K562 (cell line): ENCODE measurements around the gene FAM53B. TPM values are rescaled to one million over a fixed set of nuclear protein-coding genes. Genes with fewer than 3 reads are reported as not detected.

Experiments
- ATAC-seq: fragments of 200-7000 bp; cut with Tn5 transposase; 3 replicates; pipeline ENCODE4 v1.9.1; 2020; ENCODE audit warnings: moderate library complexity
- BruUV-seq: library from RNA; stranded (reverse); fragments of 400-500 nt; replicated peaks from 2 replicates; lab custom pipeline; 2021; lab: Mats Ljungman, UMichigan
- CTCF ChIA-PET: fragments of 300-600 bp; formaldehyde crosslinking; extraction: SDS; loops from one replicate; lab custom pipeline; 2021; ENCODE audit warnings: low intra/inter-chr PET ratio; lab: Yijun Ruan, JAX
- POLR2A ChIA-PET: fragments of 300-600, 350-650 bp; sonication (Branson Sonifier 250); formaldehyde crosslinking; extraction: SDS; loops from one replicate; lab custom pipeline; 2021; ENCODE audit warnings: antibody characterized with exemption, inconsistent platforms; lab: Yijun Ruan, JAX
- DNase-seq, 4 experiments: peaks; one replicate each; pipeline versions ENCODE4 v3.0.0 to v3.0.0-alpha.2; 2011 to 2018; ENCODE audit warnings: low spot score in 3 of 4, mixed read lengths in 3 of 4; ENCODE audit errors: extremely low read depth in 1 of 4
- FAIRE-seq: peaks from 2 replicates; lab custom pipeline; 2011; peaks lifted over from hg19 to GRCh38; lab: Jason Lieb, UNC
- H2AFZ ChIP-seq: 2 replicates; pipeline ENCODE4 v1.6.0; 2011; ENCODE audit warnings: low read depth, low read length, control low read depth, inconsistent platforms
- H3K27ac ChIP-seq: fragments of 200-600 bp; 3 replicates; pipeline ENCODE4 v1.8.0; 2011; ENCODE audit warnings: low read depth, mild to moderate bottlenecking, control low read depth, inconsistent platforms, low read length, moderate library complexity, mixed read lengths; ENCODE audit errors: extremely low read depth
- H3K27me3 ChIP-seq, 2 experiments: fragments of 300-600 bp in 1 of 2; 2 replicates in 1 of 2; 3 replicates in 1 of 2; pipeline versions ENCODE4 v1.6.0 to v1.8.0; 2011; ENCODE audit warnings: inconsistent platforms in 2 of 2, low read length in 2 of 2, mild to moderate bottlenecking in 1 of 2, mixed read lengths in 1 of 2, moderate library complexity in 1 of 2; ENCODE audit not compliant: control insufficient read depth in 2 of 2, insufficient read depth in 2 of 2
- H3K36me3 ChIP-seq: fragments of 300-600 bp; 3 replicates; pipeline ENCODE4 v1.8.0; 2011; ENCODE audit warnings: mild to moderate bottlenecking, low read length, inconsistent platforms; ENCODE audit not compliant: control insufficient read depth, insufficient read depth
- H3K4me1 ChIP-seq, 2 experiments: fragments of 200-600 bp in 1 of 2; replicated peaks in 1 of 2; 2 replicates in 1 of 2; 3 replicates in 1 of 2; pipeline versions ENCODE4 v1.5.1 to v1.8.0; 2011; ENCODE audit warnings: inconsistent platforms in 2 of 2, low read length in 2 of 2, mild to moderate bottlenecking in 1 of 2, mixed read lengths in 1 of 2, moderate library complexity in 1 of 2; ENCODE audit not compliant: control insufficient read depth in 2 of 2, insufficient read depth in 2 of 2
- H3K4me2 ChIP-seq: 2 replicates; pipeline ENCODE4 v1.6.1; 2011; ENCODE audit warnings: low read length, control low read depth, inconsistent platforms, mixed read lengths; ENCODE audit not compliant: insufficient read depth
- H3K4me3 ChIP-seq: fragments of 200-600 bp; sonication (generic), shearing (Covaris generic); 2 replicates; pipeline ENCODE4 v1.5.1; 2016; ENCODE audit warnings: control low read depth, inconsistent platforms
- H3K79me2 ChIP-seq: fragments of 200-600 bp; 3 replicates; pipeline ENCODE4 v1.8.0; 2011; ENCODE audit warnings: low read length, inconsistent platforms; ENCODE audit not compliant: control insufficient read depth, insufficient read depth
- H3K9ac ChIP-seq, 2 experiments: 2 replicates each; pipeline versions ENCODE4 v1.6.0 to v1.6.1; 2011; ENCODE audit warnings: low read depth in 2 of 2, low read length in 2 of 2, control low read depth in 1 of 2, inconsistent platforms in 1 of 2, mild to moderate bottlenecking in 1 of 2, mixed read lengths in 1 of 2; ENCODE audit not compliant: insufficient read depth in 1 of 2
- H3K9me1 ChIP-seq: one replicate; pipeline ENCODE4 v1.6.0; 2011; ENCODE audit warnings: inconsistent platforms, mild to moderate bottlenecking, low read length, moderate library complexity; ENCODE audit not compliant: control insufficient read depth, insufficient read depth
- H3K9me3 ChIP-seq: replicated peaks from 2 replicates; pipeline ENCODE4 v1.5.1; 2011; ENCODE audit warnings: low read depth, low read length, inconsistent platforms; ENCODE audit not compliant: control insufficient read depth, insufficient read depth
- H4K20me1 ChIP-seq: replicated peaks from 2 replicates; pipeline ENCODE4 v1.6.1; 2011; ENCODE audit warnings: low read length, inconsistent platforms, mixed read lengths; ENCODE audit not compliant: control insufficient read depth, insufficient read depth
- ARID1B ChIP-seq: fragments of 450-650 bp; IDR thresholded peaks from 2 replicates; pipeline ENCODE4 v1.6.1; 2016; ENCODE audit warnings: antibody characterized with exemption, mild to moderate bottlenecking, inconsistent platforms
- HOXB6 ChIP-seq: fragments of 250-450 bp; sonication (Bioruptor Pico); IDR thresholded peaks from 2 replicates; pipeline ENCODE4 v1.5.1; 2022; ENCODE audit warnings: mild to moderate bottlenecking, borderline replicate concordance
- RAD21 ChIP-seq, 2 experiments: fragments of 250-450 bp in 1 of 2; fragments of 450-650 bp in 1 of 2; sonication (Bioruptor Pico) in 1 of 2; formaldehyde crosslinking in 1 of 2; IDR thresholded peaks in 1 of 2; conservative IDR thresholded peaks in 1 of 2; 2 replicates each; pipeline versions ENCODE4 v1.4.0 to v1.8.0; 2020 to 2022; ENCODE audit warnings: mild to moderate bottlenecking in 2 of 2, moderate library complexity in 1 of 2
- REST ChIP-seq, 2 experiments: fragments of 450-650 bp; formaldehyde crosslinking in 1 of 2; IDR thresholded peaks; 2 replicates each; pipeline versions ENCODE4 v1.4.0 to v1.6.1; 2014 to 2020; ENCODE audit warnings: mild to moderate bottlenecking in 2 of 2, borderline replicate concordance in 1 of 2, low read depth in 1 of 2
- SIN3A ChIP-seq, 2 experiments: fragments of 150-350 bp in 1 of 2; IDR thresholded peaks; 2 replicates each; pipeline ENCODE4 v1.6.1; 2011 to 2016; ENCODE audit warnings: borderline replicate concordance in 2 of 2, low read depth in 2 of 2, low read length in 2 of 2, mild to moderate bottlenecking in 2 of 2, moderate library complexity in 2 of 2; ENCODE audit not compliant: control insufficient read depth in 1 of 2
- SMAD1 ChIP-seq: fragments of 150-350 bp; IDR thresholded peaks from 2 replicates; pipeline ENCODE4 v1.6.1; 2014; ENCODE audit warnings: low read length, low read depth; ENCODE audit not compliant: partially characterized antibody
- SMC3 ChIP-seq: conservative IDR thresholded peaks from 2 replicates; pipeline ENCODE4 v1.6.1; 2011; ENCODE audit warnings: low read depth, low read length, improper control_type of control experiment; ENCODE audit not compliant: insufficient read depth
- ZBTB34 ChIP-seq: fragments of 250-450 bp; sonication (Bioruptor Pico); IDR thresholded peaks from 2 replicates; pipeline ENCODE4 v1.8.0; 2021; ENCODE audit warnings: mild to moderate bottlenecking, moderate library complexity
- ZNF133 ChIP-seq: fragments of 250-450 bp; sonication (Bioruptor Pico); IDR thresholded peaks from 2 replicates; pipeline ENCODE4 v1.4.0; 2020; ENCODE audit warnings: mild to moderate bottlenecking
- WGBS: fragments of 100-300 bp; shearing (Covaris generic); methylation state at CpG from one replicate; pipeline ENCODE4 v1.1.6; 2016; ENCODE audit warnings: low coverage, mixed read lengths; ENCODE audit not compliant: insufficient coverage; ENCODE audit errors: missing lambda C conversion rate; 5-methylcytosine and 5-hydroxymethylcytosine counted together
- in situ Hi-C: fragments of 300-500 bp; cut with MboI; formaldehyde crosslinking; loops from 4 replicates; pipeline ENCODE4 v1.15.0; 2018; ENCODE audit warnings: inconsistent platforms, mixed read lengths
- intact Hi-C: fragments of 100-400 bp; cut with micrococcal nuclease; formaldehyde crosslinking; loops from 2 replicates; pipeline ENCODE4 v1.14.2; 2022
- polyA plus RNA-seq, 8 experiments: library from polyadenylated mRNA; depleted of rRNA in 4 of 8; stranded (reverse) in 5 of 8; unstranded in 3 of 8; fragments of >200 nt; fragmentation: Nextera tagmentation in 2 of 8; fragmentation: Illumina TruSeq in 1 of 8; extraction: Ambion mirVana in 2 of 8; extraction: Trizol in 1 of 8; gene quantifications; 2 replicates each; pipeline versions ENCODE4 v1.2.1 to v1.2.3, GENCODE V29; 2011 to 2014; ENCODE audit warnings: inconsistent platforms in 1 of 8, missing spikeins in 1 of 8
- total RNA-seq, 7 experiments: library from RNA; depleted of rRNA in 6 of 7; stranded (reverse); fragments of >200 nt in 6 of 7; fragmentation: Illumina TruSeq in 2 of 7; extraction: Trizol in 2 of 7; gene quantifications; 2 replicates each; pipeline versions ENCODE4 v1.2.1 to v1.2.3, GENCODE V29; 2011 to 2021; ENCODE audit warnings: low replicate concordance in 1 of 7

Gene FAM53B
- total and polyA plus RNA-seq, 9 of the 15 experiments (the other 6 are each of a cell fraction or from before 2014, with no cell fraction given): 0.03 to 16.5 (median 5.0) TPM

GRCh38 chr10:124696446-124697392 lies 47.5 kb downstream of the FAM53B start:
- no peak overlapping the region for H3K27ac ChIP-seq
- 87% methylated on average over 13 of the region's 19 CpGs for WGBS
- peaks cover 6% of the 10 kb centered on the region; the same call in 2 of the 3 replicates for H3K79me2 ChIP-seq
- ChIA-PET POLR2A (interaction anchor here (0.8 to 1.4 kb wide), 2 partner anchors 21 to 45 kb away, joined by 3 to 5 read pairs; no protein-coding TSS in a partner anchor), CTCF (no interaction called here)
- H3K9me1 ChIP-seq: peaks cover 2% of the 10 kb centered on the region
- no peaks in the 10 kb centered on the region for H4K20me1 ChIP-seq
- FAIRE-seq: no peak
- H3K9me3 ChIP-seq: no peaks in the 10 kb centered on the region
- no peak overlapping the region for H3K9ac ChIP-seq
- ATAC-seq: no peak
- peaks cover 27 to 58% of the 10 kb centered on the region in 2 experiments for H3K4me1 ChIP-seq
- H3K4me2 ChIP-seq: no peak overlapping the region
- no peak for DNase-seq
- no peak overlapping the region for H2AFZ ChIP-seq
- BruUV-seq: no TSS peak
- peaks cover 45% of the 10 kb centered on the region for H3K36me3 ChIP-seq
- no peaks in the 10 kb centered on the region for H3K27me3 ChIP-seq
- intact Hi-C loops (no loop called here), in situ Hi-C loops (no loop called here)
- H3K4me3 ChIP-seq: no peak overlapping the region
- TF ChIP-seq REST (IDR thresholded peaks at IDR 0.05; ENCODE audit: borderline replicate concordance): no peak
- TF ChIP-seq REST (CRISPR knock-in tag; IDR thresholded peaks at IDR 0.05; ENCODE audit: low read depth): no peak
- TF ChIP-seq ARID1B: no peak
- no peak for TF ChIP-seq SMC3
- no peak for TF ChIP-seq SIN3A (IDR thresholded peaks at IDR 0.05; ENCODE audit: borderline replicate concordance in 2 of 2, control insufficient read depth in 1 of 2, low read depth in 2 of 2, low read length in 2 of 2)
- no peak for TF ChIP-seq HOXB6
- no peak for TF ChIP-seq SMAD1
- TF ChIP-seq RAD21 (CRISPR knock-in tag; conservative IDR thresholded peaks at IDR 0.05 in 1 of 2, IDR thresholded peaks at IDR 0.05 in 1 of 2): no peak
- no peak for TF ChIP-seq ZNF133 (CRISPR knock-in tag)
- TF ChIP-seq ZBTB34 (CRISPR knock-in tag): no peak
